GM10248 (cell line): Measurements from ENCODE around the gene SLC1A3.

Source experiments
- CTCF ChIA-PET: fragments of 300-600 bp; sonication (Branson Sonifier 250); formaldehyde crosslinking; extraction: SDS; loops from one replicate; lab custom pipeline; 2021; ENCODE audit warnings: antibody characterized with exemption; lab: Yijun Ruan, JAX
- POLR2A ChIA-PET: fragments of 350-650 bp; sonication (Branson Sonifier 250); formaldehyde crosslinking; extraction: SDS; loops from one replicate; lab custom pipeline; 2020; ENCODE audit warnings: antibody characterized with exemption; lab: Yijun Ruan, JAX
- DNase-seq: peaks from one replicate; pipeline ENCODE4 v3.0.0; 2012; ENCODE audit errors: extremely low spot score
- TF ChIP-seq, protein P1 (sequence below): IDR thresholded peaks from 2 replicates; pipeline ENCODE4 v1.5.1; 2012; ENCODE audit warnings: mild to moderate bottlenecking, low read depth; ENCODE audit errors: extremely low read depth, missing control alignments, control extremely low read depth

Gene SLC1A3

GRCh38 chr5:36605241-36605640 lies 1.2 kb upstream of the SLC1A3 start:
- TF ChIP-seq, protein P1, sequence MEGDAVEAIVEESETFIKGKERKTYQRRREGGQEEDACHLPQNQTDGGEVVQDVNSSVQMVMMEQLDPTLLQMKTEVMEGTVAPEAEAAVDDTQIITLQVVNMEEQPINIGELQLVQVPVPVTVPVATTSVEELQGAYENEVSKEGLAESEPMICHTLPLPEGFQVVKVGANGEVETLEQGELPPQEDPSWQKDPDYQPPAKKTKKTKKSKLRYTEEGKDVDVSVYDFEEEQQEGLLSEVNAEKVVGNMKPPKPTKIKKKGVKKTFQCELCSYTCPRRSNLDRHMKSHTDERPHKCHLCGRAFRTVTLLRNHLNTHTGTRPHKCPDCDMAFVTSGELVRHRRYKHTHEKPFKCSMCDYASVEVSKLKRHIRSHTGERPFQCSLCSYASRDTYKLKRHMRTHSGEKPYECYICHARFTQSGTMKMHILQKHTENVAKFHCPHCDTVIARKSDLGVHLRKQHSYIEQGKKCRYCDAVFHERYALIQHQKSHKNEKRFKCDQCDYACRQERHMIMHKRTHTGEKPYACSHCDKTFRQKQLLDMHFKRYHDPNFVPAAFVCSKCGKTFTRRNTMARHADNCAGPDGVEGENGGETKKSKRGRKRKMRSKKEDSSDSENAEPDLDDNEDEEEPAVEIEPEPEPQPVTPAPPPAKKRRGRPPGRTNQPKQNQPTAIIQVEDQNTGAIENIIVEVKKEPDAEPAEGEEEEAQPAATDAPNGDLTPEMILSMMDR: no peak
- DNase-seq: no peak
- POLR2A ChIA-PET: no interaction called here
- CTCF ChIA-PET: interaction anchor here (1.5 kb wide), 1 partner anchor 21 kb away, joined by 4 read pairs; no protein-coding TSS in a partner anchor

DNA sequence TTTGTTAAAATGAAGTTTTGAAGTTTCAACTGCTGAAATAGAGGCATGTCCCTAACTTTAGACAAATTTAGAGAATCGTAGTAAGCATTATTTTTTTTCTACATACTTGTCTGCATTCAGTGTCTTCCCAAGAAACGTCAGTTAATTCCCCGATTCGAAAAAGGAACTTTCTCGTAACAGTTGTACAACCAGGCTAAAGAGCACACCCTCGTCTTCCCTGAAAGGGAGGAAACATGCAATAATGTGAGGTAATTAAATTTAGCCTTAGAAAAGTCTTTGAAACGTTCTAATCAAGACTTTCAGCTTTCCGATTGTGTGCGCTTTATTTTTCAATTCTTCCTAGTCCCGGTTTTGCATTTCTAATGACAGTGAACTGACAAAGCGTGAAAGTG lies 374 bp upstream of the SLC1A3 start:
- no peak for DNase-seq

DNA sequence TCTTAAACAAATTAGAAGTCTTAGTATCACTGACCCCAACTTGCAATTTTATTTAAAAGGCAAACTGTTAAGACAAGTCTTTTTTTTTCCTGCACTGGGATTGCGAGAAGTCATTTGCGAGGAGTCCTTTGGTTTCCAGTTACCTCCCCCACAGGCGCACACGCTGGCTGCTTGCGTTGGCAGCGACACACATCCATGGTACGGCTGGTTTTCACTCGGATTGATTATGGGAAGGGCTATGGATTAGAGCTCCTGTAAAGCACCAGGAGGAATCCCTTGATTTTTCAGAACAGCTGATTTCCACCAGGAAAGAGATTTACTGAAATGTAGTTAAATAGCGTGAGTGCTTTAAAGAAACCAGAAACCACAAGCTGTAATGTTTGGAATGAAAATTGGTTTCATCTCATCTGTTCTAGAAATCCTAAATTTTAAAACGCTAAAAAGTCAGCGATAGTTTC lies 737 bp downstream of the SLC1A3 start:
- POLR2A ChIA-PET: interaction anchor here (0.6 kb wide), 1 partner anchor 131 kb away, joined by 5 read pairs; no protein-coding TSS in a partner anchor
- CTCF ChIA-PET: interaction anchor here (1.0 to 1.5 kb wide), 3 partner anchors 12 to 89 kb away, joined by 3 to 4 read pairs (median 3); no protein-coding TSS in a partner anchor
- TF ChIP-seq, protein P1: no peak
- DNase-seq: no peak

More for the DNA sequence above, 374 bp upstream of the SLC1A3 start:
- CTCF ChIA-PET: no interaction called here
- TF ChIP-seq, protein P1: no peak
- POLR2A ChIA-PET: no interaction called here

DNA sequence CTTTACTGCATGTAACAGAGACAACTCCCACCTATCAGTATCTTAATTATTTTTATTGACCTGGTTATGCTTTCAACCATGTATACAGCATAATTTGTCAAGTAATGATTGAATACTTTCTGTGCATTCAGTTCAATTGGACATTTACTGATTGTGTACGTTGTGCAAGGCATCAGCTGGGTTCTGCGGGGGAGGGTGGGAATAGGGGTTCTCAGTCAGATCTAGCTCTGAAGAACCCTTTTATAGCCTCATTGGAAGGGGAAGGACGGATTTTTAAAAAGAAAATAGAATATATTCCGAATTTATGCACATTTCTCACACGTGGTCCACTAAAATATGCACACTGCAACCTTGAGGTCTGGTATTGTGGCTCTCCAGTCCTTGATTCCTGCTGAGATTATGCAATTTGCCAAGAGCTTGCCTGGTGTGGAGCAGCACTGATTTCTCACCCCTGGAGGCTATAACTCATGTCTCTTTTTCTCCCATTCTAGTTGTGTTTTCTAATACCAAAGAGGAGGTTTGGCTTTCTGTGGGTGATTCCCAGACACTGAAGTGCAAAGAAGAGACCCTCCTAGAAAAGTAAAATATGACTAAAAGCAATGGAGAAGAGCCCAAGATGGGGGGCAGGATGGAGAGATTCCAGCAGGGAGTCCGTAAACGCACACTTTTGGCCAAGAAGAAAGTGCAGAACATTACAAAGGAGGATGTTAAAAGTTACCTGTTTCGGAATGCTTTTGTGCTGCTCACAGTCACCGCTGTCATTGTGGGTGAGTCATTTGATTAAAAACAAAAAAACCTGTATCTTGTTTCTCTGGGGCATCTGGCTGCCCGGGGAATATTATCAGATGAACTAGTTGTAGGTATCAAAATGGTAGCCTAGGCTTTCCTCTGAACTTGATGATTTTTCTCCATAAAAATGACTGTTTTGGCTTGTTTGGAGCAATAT lies 1.7 kb downstream of the SLC1A3 start:
- CTCF ChIA-PET: interaction anchor here (1.0 to 1.5 kb wide), 3 partner anchors 12 to 88 kb away, joined by 3 to 4 read pairs (median 3); no protein-coding TSS in a partner anchor
- POLR2A ChIA-PET: interaction anchor here (0.6 kb wide), 1 partner anchor 130 kb away, joined by 5 read pairs; no protein-coding TSS in a partner anchor
- no peak for DNase-seq

GRCh38 chr5:36610621-36611020 lies 4.2 kb downstream of the SLC1A3 start:
- no peak for DNase-seq
- ChIA-PET CTCF (interaction anchor here (1.1 to 1.2 kb wide), 2 partner anchors 23 to 86 kb away, joined by 3 read pairs; no protein-coding TSS in a partner anchor), POLR2A (no interaction called here)
- TF ChIP-seq, protein P1: no peak

More for the DNA sequence above, 1.7 kb downstream of the SLC1A3 start:
- TF ChIP-seq, protein P1: no peak

GRCh38 chr5:36611520-36612274 lies 5.3 kb downstream of the SLC1A3 start:
- DNase-seq: no peak
- CTCF ChIA-PET: interaction anchor here (1.1 to 1.6 kb wide), 3 partner anchors 9 to 84 kb away, joined by 3 to 5 read pairs (median 3); no protein-coding TSS in a partner anchor
- TF ChIP-seq, protein P1: no peak
- POLR2A ChIA-PET: no interaction called here
